GM23338 (cell line): ENCODE results near the gene TST. TPM values are rescaled to one million over a fixed set of nuclear protein-coding genes. Genes with fewer than 3 reads are reported as not detected.

Experiments
- ATAC-seq: fragments of 200-7000 bp; cut with Tn5 transposase; 3 replicates; pipeline ENCODE4 v1.9.1; 2020
- DNase-seq: peaks from one replicate; pipeline ENCODE4 v3.0.0-alpha.2; 2015; ENCODE audit warnings: low spot score
- H2AFZ ChIP-seq: fragments of 200-600 bp; sonication (generic); 2 replicates; pipeline ENCODE4 v1.8.0; 2016; ENCODE audit warnings: antibody characterized with exemption, mild to moderate bottlenecking, moderate library complexity
- H3F3A ChIP-seq: fragments of 200-600 bp; sonication (generic); replicated peaks from 2 replicates; pipeline ENCODE4 v1.8.0; 2017; ENCODE audit warnings: antibody characterized with exemption, mixed run types, low read depth
- H3K27ac ChIP-seq: fragments of 200-600 bp; sonication (generic); 2 replicates; pipeline ENCODE4 v1.6.1; 2016; ENCODE audit warnings: low read depth
- H3K27me3 ChIP-seq: fragments of 200-600 bp; sonication (generic); 2 replicates; pipeline ENCODE4 v1.8.0; 2016; ENCODE audit warnings: mild to moderate bottlenecking, mixed run types, moderate library complexity; ENCODE audit not compliant: insufficient read depth
- H3K36me3 ChIP-seq: fragments of 200-600 bp; sonication (generic); 2 replicates; pipeline ENCODE4 v1.8.0; 2016; ENCODE audit warnings: mild to moderate bottlenecking; ENCODE audit not compliant: insufficient read depth
- H3K4me1 ChIP-seq: fragments of 200-600 bp; sonication (generic); 2 replicates; pipeline ENCODE4 v1.8.0; 2016; ENCODE audit warnings: mild to moderate bottlenecking, moderate library complexity; ENCODE audit not compliant: insufficient read depth
- H3K4me2 ChIP-seq: fragments of 200-600 bp; sonication (generic); 2 replicates; pipeline ENCODE4 v1.7.1; 2017; ENCODE audit warnings: mixed run types
- H3K4me3 ChIP-seq: fragments of 200-600 bp; sonication (generic); 2 replicates; pipeline ENCODE4 v1.6.1; 2016; ENCODE audit warnings: mixed run types
- H3K79me2 ChIP-seq: fragments of 200-600 bp; sonication (generic); replicated peaks from 2 replicates; pipeline ENCODE4 v1.8.0; 2017; ENCODE audit warnings: mild to moderate bottlenecking; ENCODE audit not compliant: insufficient read depth
- H3K9me2 ChIP-seq: fragments of 200-600 bp; sonication (generic); 2 replicates; pipeline ENCODE4 v1.8.0; 2017; ENCODE audit not compliant: insufficient read depth
- H4K20me1 ChIP-seq: fragments of 200-600 bp; sonication (generic); replicated peaks from 2 replicates; pipeline ENCODE4 v1.8.0; 2017; ENCODE audit warnings: mild to moderate bottlenecking; ENCODE audit not compliant: insufficient read depth
- H3K27ac Mint-ChIP-seq: 2 replicates; pipeline ENCODE4 v1.8.0; 2020; ENCODE audit warnings: inconsistent platforms, mild to moderate bottlenecking, moderate library complexity, mixed read lengths
- H3K27me3 Mint-ChIP-seq: 3 replicates; pipeline ENCODE4 v1.8.0; 2022; ENCODE audit warnings: low read depth, mild to moderate bottlenecking, moderate library complexity, mixed read lengths, inconsistent platforms; ENCODE audit not compliant: insufficient read depth, poor library complexity
- H3K36me3 Mint-ChIP-seq: 3 replicates; pipeline ENCODE4 v1.8.0; 2021; ENCODE audit warnings: low read depth, mild to moderate bottlenecking, inconsistent platforms, moderate library complexity, mixed read lengths
- H3K4me1 Mint-ChIP-seq: 3 replicates; pipeline ENCODE4 v1.8.0; 2020; ENCODE audit warnings: mild to moderate bottlenecking, inconsistent platforms, mixed read lengths
- H3K4me3 Mint-ChIP-seq: 3 replicates; pipeline ENCODE4 v1.8.0; 2021; ENCODE audit warnings: moderate library complexity, mild to moderate bottlenecking, inconsistent platforms, mixed read lengths
- H3K9me3 Mint-ChIP-seq: 3 replicates; pipeline ENCODE4 v1.8.0; 2020; ENCODE audit warnings: moderate library complexity, mild to moderate bottlenecking, inconsistent platforms, mixed read lengths
- CREB1 ChIP-seq: fragments of 250-450 bp; sonication (Bioruptor Pico); IDR thresholded peaks from 2 replicates; pipeline ENCODE4 v1.5.0; 2020; ENCODE audit warnings: low read depth, mild to moderate bottlenecking, moderate library complexity
- CTCF ChIP-seq, 2 experiments: fragments of 200-600 bp in 1 of 2; sonication (generic) in 1 of 2; conservative IDR thresholded peaks; 2 replicates each; pipeline versions ENCODE4 v1.5.1 to v1.6.1; 2016 to 2017; ENCODE audit warnings: antibody characterized with exemption in 2 of 2, low read depth in 2 of 2, mild to moderate bottlenecking in 2 of 2, moderate library complexity in 1 of 2
- EZH2 ChIP-seq: fragments of 200-600 bp; sonication (generic); IDR thresholded peaks from one replicate; pipeline ENCODE4 v1.8.0; 2017; ENCODE audit warnings: antibody characterized with exemption, mild to moderate bottlenecking, low read depth; ENCODE audit not compliant: unreplicated experiment
- EZH2phosphoT487 ChIP-seq: fragments of 200-600 bp; sonication (generic); IDR thresholded peaks from one replicate; pipeline ENCODE4 v1.8.1; 2018; ENCODE audit warnings: antibody characterized with exemption; ENCODE audit not compliant: unreplicated experiment
- JUNB ChIP-seq: IDR thresholded peaks from one replicate; pipeline ENCODE4 v1.6.1; 2016; ENCODE audit warnings: antibody characterized with exemption; ENCODE audit not compliant: unreplicated experiment
- NANOG ChIP-seq: IDR thresholded peaks from 2 replicates; pipeline ENCODE4 v1.6.1; 2016; ENCODE audit warnings: antibody characterized with exemption, borderline replicate concordance
- POLR2AphosphoS5 ChIP-seq: IDR thresholded peaks from 2 replicates; pipeline ENCODE4 v1.6.1; 2016; ENCODE audit warnings: antibody characterized with exemption, low read depth
- STAT1 ChIP-seq: IDR thresholded peaks from one replicate; pipeline ENCODE4 v1.6.1; 2016; ENCODE audit warnings: antibody characterized with exemption; ENCODE audit not compliant: unreplicated experiment
- ZNF114 ChIP-seq: fragments of 250-450 bp; sonication (Bioruptor Pico); IDR thresholded peaks from 2 replicates; pipeline ENCODE4 v1.5.0; 2020; ENCODE audit warnings: mild to moderate bottlenecking, moderate library complexity
- ZNF331 ChIP-seq: fragments of 250-450 bp; sonication (Bioruptor Pico); IDR thresholded peaks from 2 replicates; pipeline ENCODE4 v1.5.0; 2020; ENCODE audit warnings: low read depth, mild to moderate bottlenecking, moderate library complexity
- polyA plus RNA-seq: library from polyadenylated mRNA; unstranded; fragments of >200 nt; fragmentation: Nextera tagmentation; extraction: Ambion mirVana; gene quantifications from 2 replicates; pipeline ENCODE4 v1.2.1, GENCODE V29; 2016
- total RNA-seq: library from RNA; depleted of rRNA; stranded (reverse); fragments of >200 nt; shearing (Covaris generic); gene quantifications from 2 replicates; pipeline ENCODE4 v1.2.3, GENCODE V29; 2014
- TF ChIP-seq, protein P1 (sequence below): IDR thresholded peaks from 2 replicates; pipeline ENCODE4 v1.6.1; 2016; ENCODE audit warnings: antibody characterized with exemption
- TF ChIP-seq, protein P2 (sequence below): IDR thresholded peaks from one replicate; pipeline ENCODE4 v1.6.1; 2018; ENCODE audit warnings: antibody characterized with exemption; ENCODE audit not compliant: unreplicated experiment

The TST gene
- total and polyA plus RNA-seq, 2 experiments from 2014 or later: 14.6 to 32.7 TPM

GRCh38 chr22:37057226-37057625, 38.0 kb upstream of the TST start (continued):
- TF ChIP-seq CTCF (conservative IDR thresholded peaks at IDR 0.05; ENCODE audit: low read depth in 2 of 2) (no peak), JUNB (no peak)

DNA sequence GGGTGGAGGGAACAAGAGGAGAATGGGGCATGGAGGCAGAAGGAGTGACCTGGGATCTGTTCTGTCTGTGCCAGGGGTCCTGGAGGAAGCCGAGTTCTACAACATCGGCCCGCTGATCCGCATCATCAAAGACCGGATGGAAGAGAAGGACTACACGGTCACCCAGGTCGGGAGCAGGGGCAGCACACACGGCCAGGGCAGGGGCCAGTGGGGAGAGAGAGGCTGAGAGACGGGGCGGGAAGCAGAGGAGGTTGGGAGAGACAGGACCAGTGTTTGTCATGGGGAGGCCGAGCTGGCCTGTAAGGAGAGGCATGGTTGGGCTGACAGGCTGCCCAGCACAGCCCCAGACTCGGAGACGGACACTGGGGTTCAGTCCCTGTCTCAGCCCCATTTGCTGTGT, 37.0 kb upstream of the TST start:
- ATAC-seq: no peak
- H3K27ac ChIP-seq: no peak overlapping the region
- H3K27me3 ChIP-seq: no peaks in the 10 kb centered on the region
- no peak overlapping the region for H3K4me2 ChIP-seq
- Mint-ChIP-seq H3K36me3 (peaks cover 14% of the 10 kb centered on the region; the same call in 2 of the 3 replicates), H3K4me3 (no peak overlapping the region), H3K27ac (no peak overlapping the region), H3K9me3 (no peaks in the 10 kb centered on the region), H3K27me3 (peaks cover 6% of the 10 kb centered on the region), H3K4me1 (peaks cover 8% of the 10 kb centered on the region)
- TF ChIP-seq JUNB: no peak
- no peaks in the 10 kb centered on the region for H3K9me2 ChIP-seq
- no peaks in the 10 kb centered on the region for H3F3A ChIP-seq
- H3K4me3 ChIP-seq: no peak overlapping the region
- H3K79me2 ChIP-seq: no peaks in the 10 kb centered on the region
- H2AFZ ChIP-seq: no peak overlapping the region
- H3K4me1 ChIP-seq: peaks cover 3% of the 10 kb centered on the region; the same call in 1 of the 2 replicates
- DNase-seq: no peak
- H3K36me3 ChIP-seq: no peaks in the 10 kb centered on the region; the same call in 1 of the 2 replicates
- 0 out of 2 replicates have a peak, but pooled peaks cover 8% of the 10 kb centered on the region for H4K20me1 ChIP-seq

GRCh38 chr22:37054600-37055365, 35.5 kb upstream of the TST start:
- Histone ChIP-seq H3K4me1 (peaks cover 3% of the 10 kb centered on the region; the same call in 1 of the 2 replicates), H3F3A (no peaks in the 10 kb centered on the region), H3K4me2 (no peak overlapping the region), H4K20me1 (0 out of 2 replicates have a peak, but pooled peaks cover 8% of the 10 kb centered on the region), H2AFZ (no peak overlapping the region), H3K27ac (no peak overlapping the region), H3K4me3 (no peak overlapping the region), H3K36me3 (no peaks in the 10 kb centered on the region; the same call in 1 of the 2 replicates), H3K9me2 (no peaks in the 10 kb centered on the region), H3K27me3 (peaks cover 4% of the 10 kb centered on the region; the same call in 1 of the 2 replicates), H3K79me2 (no peaks in the 10 kb centered on the region)
- no peak for DNase-seq
- peaks cover 11% of the 10 kb centered on the region for H3K27me3 Mint-ChIP-seq
- no peak overlapping the region for H3K27ac Mint-ChIP-seq
- no peak for ATAC-seq
- peaks cover 14% of the 10 kb centered on the region; the same call in 2 of the 3 replicates for H3K36me3 Mint-ChIP-seq
- H3K4me3 Mint-ChIP-seq: no peak overlapping the region
- H3K9me3 Mint-ChIP-seq: no peaks in the 10 kb centered on the region
- peaks cover 6% of the 10 kb centered on the region for H3K4me1 Mint-ChIP-seq
- TF ChIP-seq EZH2phosphoT487 (no peak), EZH2 (no peak), POLR2AphosphoS5 (no peak), STAT1 (no peak), CTCF (conservative IDR thresholded peaks at IDR 0.05; ENCODE audit: low read depth in 2 of 2) (no peak), ZNF331 (no peak), ZNF114 (CRISPR knock-in tag) (no peak), JUNB (no peak), CREB1 (CRISPR knock-in tag) (no peak), NANOG (no peak)
- TF ChIP-seq, protein P1, sequence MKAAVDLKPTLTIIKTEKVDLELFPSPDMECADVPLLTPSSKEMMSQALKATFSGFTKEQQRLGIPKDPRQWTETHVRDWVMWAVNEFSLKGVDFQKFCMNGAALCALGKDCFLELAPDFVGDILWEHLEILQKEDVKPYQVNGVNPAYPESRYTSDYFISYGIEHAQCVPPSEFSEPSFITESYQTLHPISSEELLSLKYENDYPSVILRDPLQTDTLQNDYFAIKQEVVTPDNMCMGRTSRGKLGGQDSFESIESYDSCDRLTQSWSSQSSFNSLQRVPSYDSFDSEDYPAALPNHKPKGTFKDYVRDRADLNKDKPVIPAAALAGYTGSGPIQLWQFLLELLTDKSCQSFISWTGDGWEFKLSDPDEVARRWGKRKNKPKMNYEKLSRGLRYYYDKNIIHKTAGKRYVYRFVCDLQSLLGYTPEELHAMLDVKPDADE: no peak
- TF ChIP-seq, protein P2, sequence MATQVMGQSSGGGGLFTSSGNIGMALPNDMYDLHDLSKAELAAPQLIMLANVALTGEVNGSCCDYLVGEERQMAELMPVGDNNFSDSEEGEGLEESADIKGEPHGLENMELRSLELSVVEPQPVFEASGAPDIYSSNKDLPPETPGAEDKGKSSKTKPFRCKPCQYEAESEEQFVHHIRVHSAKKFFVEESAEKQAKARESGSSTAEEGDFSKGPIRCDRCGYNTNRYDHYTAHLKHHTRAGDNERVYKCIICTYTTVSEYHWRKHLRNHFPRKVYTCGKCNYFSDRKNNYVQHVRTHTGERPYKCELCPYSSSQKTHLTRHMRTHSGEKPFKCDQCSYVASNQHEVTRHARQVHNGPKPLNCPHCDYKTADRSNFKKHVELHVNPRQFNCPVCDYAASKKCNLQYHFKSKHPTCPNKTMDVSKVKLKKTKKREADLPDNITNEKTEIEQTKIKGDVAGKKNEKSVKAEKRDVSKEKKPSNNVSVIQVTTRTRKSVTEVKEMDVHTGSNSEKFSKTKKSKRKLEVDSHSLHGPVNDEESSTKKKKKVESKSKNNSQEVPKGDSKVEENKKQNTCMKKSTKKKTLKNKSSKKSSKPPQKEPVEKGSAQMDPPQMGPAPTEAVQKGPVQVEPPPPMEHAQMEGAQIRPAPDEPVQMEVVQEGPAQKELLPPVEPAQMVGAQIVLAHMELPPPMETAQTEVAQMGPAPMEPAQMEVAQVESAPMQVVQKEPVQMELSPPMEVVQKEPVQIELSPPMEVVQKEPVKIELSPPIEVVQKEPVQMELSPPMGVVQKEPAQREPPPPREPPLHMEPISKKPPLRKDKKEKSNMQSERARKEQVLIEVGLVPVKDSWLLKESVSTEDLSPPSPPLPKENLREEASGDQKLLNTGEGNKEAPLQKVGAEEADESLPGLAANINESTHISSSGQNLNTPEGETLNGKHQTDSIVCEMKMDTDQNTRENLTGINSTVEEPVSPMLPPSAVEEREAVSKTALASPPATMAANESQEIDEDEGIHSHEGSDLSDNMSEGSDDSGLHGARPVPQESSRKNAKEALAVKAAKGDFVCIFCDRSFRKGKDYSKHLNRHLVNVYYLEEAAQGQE: no peak
